Karpas-422 (cell line): ENCODE data around the gene MICAL2. TPM values are rescaled to one million over a fixed set of nuclear protein-coding genes. Genes with fewer than 3 reads are reported as not detected.

Experiments
- DNase-seq: peaks from one replicate; pipeline ENCODE4 v3.0.0-alpha.2; 2015
- H2AFZ ChIP-seq: fragments of 200-600 bp; sonication (generic); 2 replicates; pipeline ENCODE4 v1.6.1; 2014; ENCODE audit warnings: antibody characterized with exemption, low read length, mixed read lengths
- H3K27ac ChIP-seq: fragments of 200-600 bp; sonication (generic); 2 replicates; pipeline ENCODE4 v1.5.1; 2014; ENCODE audit warnings: mild to moderate bottlenecking, low read length, moderate library complexity
- H3K27me3 ChIP-seq: fragments of 200-600 bp; sonication (generic); 2 replicates; pipeline ENCODE4 v1.6.1; 2014; ENCODE audit warnings: low read length, mixed read lengths
- H3K36me3 ChIP-seq: fragments of 200-600 bp; sonication (generic); 2 replicates; pipeline ENCODE4 v1.6.1; 2014; ENCODE audit warnings: low read length, mixed read lengths; ENCODE audit not compliant: insufficient read depth
- H3K4me1 ChIP-seq: fragments of 200-600 bp; sonication (generic); 2 replicates; pipeline ENCODE4 v1.6.1; 2014; ENCODE audit warnings: mild to moderate bottlenecking, low read length, mixed read lengths
- H3K4me2 ChIP-seq: fragments of 200-600 bp; sonication (generic); 2 replicates; pipeline ENCODE4 v1.6.1; 2014; ENCODE audit warnings: low read length, low read depth, mild to moderate bottlenecking; ENCODE audit not compliant: poor library complexity, severe bottlenecking
- H3K4me3 ChIP-seq: fragments of 200-600 bp; sonication (generic); 2 replicates; pipeline ENCODE4 v1.5.1; 2014; ENCODE audit warnings: mild to moderate bottlenecking, antibody characterized with exemption, low read length, mixed read lengths
- H3K79me2 ChIP-seq: fragments of 200-600 bp; sonication (generic); 2 replicates; pipeline ENCODE4 v1.6.1; 2014; ENCODE audit warnings: mild to moderate bottlenecking, low read length, mixed read lengths
- H3K9ac ChIP-seq: fragments of 200-600 bp; sonication (generic); 2 replicates; pipeline ENCODE4 v1.6.0; 2014; ENCODE audit warnings: low read length
- H3K9me2 ChIP-seq: fragments of 200-600 bp; sonication (generic), shearing (Covaris generic); replicated peaks from 2 replicates; pipeline ENCODE4 v1.6.0; 2014; ENCODE audit warnings: mild to moderate bottlenecking, low read length, moderate library complexity; ENCODE audit not compliant: insufficient read depth
- H3K9me3 ChIP-seq: fragments of 300-700, 200-600 bp; sonication (generic); 2 replicates; pipeline ENCODE4 v1.6.1; 2014; ENCODE audit warnings: low read length, mixed read lengths
- H4K20me1 ChIP-seq: fragments of 200-600 bp; sonication (generic); 2 replicates; pipeline ENCODE4 v1.6.1; 2014; ENCODE audit warnings: mild to moderate bottlenecking, antibody characterized with exemption, low read length, low read depth; ENCODE audit not compliant: insufficient read depth
- total RNA-seq: library from RNA; depleted of rRNA; stranded (reverse); fragments of >200 nt; shearing (Covaris generic); gene quantifications from 2 replicates; pipeline ENCODE4 v1.2.3, GENCODE V29; 2014; ENCODE audit warnings: low replicate concordance

Gene MICAL2
- total RNA-seq, 1 experiment from 2014 or later = 0.93 TPM

GRCh38 chr11:12202661-12203310 is 92.4 kb downstream of the MICAL2 start:
- Histone ChIP-seq H3K27me3 (no peaks in the 10 kb centered on the region), H3K4me3 (no peak overlapping the region), H3K9ac (no peak overlapping the region), H3K79me2 (no peaks in the 10 kb centered on the region), H3K27ac (no peak overlapping the region), H2AFZ (no peak overlapping the region), H3K4me1 (peaks cover 10% of the 10 kb centered on the region), H3K9me2 (no peaks in the 10 kb centered on the region), H3K36me3 (no peaks in the 10 kb centered on the region), H3K9me3 (no peaks in the 10 kb centered on the region), H4K20me1 (peaks cover 4% of the 10 kb centered on the region; the same call in 1 of the 2 replicates), H3K4me2 (no peak overlapping the region)
- DNase-seq = no peak

DNA sequence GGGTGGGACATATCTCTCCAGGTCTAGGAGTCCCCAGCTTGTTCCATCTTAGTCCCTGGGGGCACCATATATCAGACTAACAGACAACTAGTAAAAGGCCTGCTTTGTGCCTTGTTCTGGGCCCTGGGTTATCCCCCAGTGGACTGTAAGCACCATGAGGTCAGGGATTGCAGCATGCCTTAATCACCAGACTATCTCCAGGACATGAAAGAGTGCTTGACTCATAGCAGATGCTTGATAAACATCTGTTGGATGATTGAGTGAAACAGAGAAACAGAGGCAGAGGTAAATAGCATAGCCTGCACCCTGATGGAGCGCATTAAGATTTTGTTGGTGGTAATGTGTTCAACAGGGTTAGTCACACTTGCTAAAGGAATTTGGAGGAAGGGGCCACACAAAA is 94.1 kb downstream of the MICAL2 start:
- Histone ChIP-seq H3K27me3 (no peaks in the 10 kb centered on the region), H4K20me1 (peaks cover 1% of the 10 kb centered on the region; the same call in 1 of the 2 replicates), H3K4me3 (no peak overlapping the region), H3K9ac (no peak overlapping the region), H3K27ac (no peak overlapping the region), H3K4me2 (no peak overlapping the region), H3K9me3 (no peaks in the 10 kb centered on the region), H3K9me2 (no peaks in the 10 kb centered on the region), H3K4me1 (peaks cover 5% of the 10 kb centered on the region), H2AFZ (no peak overlapping the region), H3K79me2 (no peaks in the 10 kb centered on the region), H3K36me3 (no peaks in the 10 kb centered on the region)
- DNase-seq = no peak

- no peak for DNase-seq
- H3K9me3 ChIP-seq = no peaks in the 10 kb centered on the region
- no peak overlapping the region for H2AFZ ChIP-seq
- H4K20me1 ChIP-seq = no peaks in the 10 kb centered on the region
- H3K79me2 ChIP-seq = no peaks in the 10 kb centered on the region
- H3K27me3 ChIP-seq = no peaks in the 10 kb centered on the region
- H3K9ac ChIP-seq = no peak overlapping the region
- H3K36me3 ChIP-seq = no peaks in the 10 kb centered on the region
- H3K4me2 ChIP-seq = no peak overlapping the region
- H3K9me2 ChIP-seq = no peaks in the 10 kb centered on the region
- no peaks in the 10 kb centered on the region; the same call in 1 of the 2 replicates for H3K4me1 ChIP-seq
- no peak overlapping the region for H3K27ac ChIP-seq
- H3K4me3 ChIP-seq = no peak overlapping the region
Measured at GRCh38 chr11:12205330-12205729, 94.9 kb downstream of the MICAL2 start.

DNA sequence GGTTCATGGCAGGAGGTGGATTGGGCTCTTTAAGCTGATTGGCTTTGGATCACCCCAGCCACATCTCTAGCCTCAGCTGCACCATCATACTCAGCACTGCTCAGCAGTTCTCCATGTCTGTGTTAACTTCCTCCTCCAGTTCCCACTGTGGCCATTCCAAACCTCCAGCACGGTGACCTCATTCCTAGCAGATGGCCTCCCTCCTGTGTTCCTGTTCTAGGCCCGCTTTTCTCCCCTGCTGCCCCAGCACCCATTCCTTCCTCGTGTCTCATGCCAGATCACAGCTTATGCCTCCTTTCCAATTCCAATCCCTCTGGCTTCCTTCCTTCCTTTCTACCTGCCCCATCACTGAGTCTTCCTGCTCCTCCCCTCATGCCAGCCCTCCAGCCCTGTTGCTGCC is 96.1 kb downstream of the MICAL2 start:
- Histone ChIP-seq H3K9me3 (no peaks in the 10 kb centered on the region), H3K79me2 (no peaks in the 10 kb centered on the region), H3K9ac (no peak overlapping the region), H4K20me1 (no peaks in the 10 kb centered on the region), H3K27ac (no peak overlapping the region), H3K36me3 (no peaks in the 10 kb centered on the region), H3K4me1 (no peaks in the 10 kb centered on the region), H3K9me2 (no peaks in the 10 kb centered on the region), H3K4me2 (no peak overlapping the region), H3K4me3 (no peak overlapping the region), H2AFZ (no peak overlapping the region), H3K27me3 (no peaks in the 10 kb centered on the region)
- DNase-seq = no peak

DNA sequence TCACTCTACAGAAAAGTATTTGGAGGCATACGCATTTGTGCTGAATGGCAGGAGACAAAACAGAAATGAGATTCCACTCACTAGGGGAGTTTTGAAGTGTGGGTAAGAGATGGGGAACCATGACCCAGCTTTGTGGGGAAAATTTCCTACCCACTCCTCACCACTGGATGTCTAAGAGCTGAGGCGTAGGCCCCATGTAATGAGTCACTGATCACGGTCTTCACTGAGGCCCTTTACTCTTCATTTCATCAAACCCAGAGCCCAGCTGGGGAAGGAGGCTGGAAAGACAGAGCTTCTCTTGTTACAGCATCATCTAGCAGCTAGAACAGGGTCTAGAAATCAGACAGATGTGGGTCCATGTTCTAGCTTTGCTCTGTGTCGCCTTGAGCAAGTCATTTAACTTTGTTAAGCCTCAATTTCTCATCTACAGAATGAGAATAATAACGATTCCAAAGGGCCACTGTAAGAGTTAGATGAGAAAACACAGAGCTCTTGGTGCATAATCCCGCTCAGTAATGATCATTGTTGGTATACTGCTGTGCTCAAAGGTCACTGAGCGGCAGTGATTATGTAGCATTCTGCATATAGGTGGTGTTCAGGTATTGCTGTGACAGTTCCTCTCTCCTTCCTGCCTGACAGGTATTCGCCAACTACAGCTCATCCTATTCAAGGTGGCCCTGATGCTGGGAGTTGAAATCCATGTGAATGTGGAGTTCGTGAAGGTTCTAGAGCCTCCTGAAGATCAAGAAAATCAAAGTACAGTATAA is 97.2 kb downstream of the MICAL2 start:
- Histone ChIP-seq H2AFZ (no peak overlapping the region), H3K4me3 (no peak overlapping the region), H3K27me3 (no peaks in the 10 kb centered on the region), H3K4me1 (no peaks in the 10 kb centered on the region), H3K9ac (no peak overlapping the region), H3K79me2 (no peaks in the 10 kb centered on the region), H3K36me3 (no peaks in the 10 kb centered on the region), H4K20me1 (no peaks in the 10 kb centered on the region), H3K4me2 (no peak overlapping the region), H3K9me3 (no peaks in the 10 kb centered on the region), H3K9me2 (no peaks in the 10 kb centered on the region), H3K27ac (no peak overlapping the region)
- no peak for DNase-seq

GRCh38 chr11:12209096-12209495 is 98.7 kb downstream of the MICAL2 start:
- no peaks in the 10 kb centered on the region for H3K9me2 ChIP-seq
- no peaks in the 10 kb centered on the region for H3K79me2 ChIP-seq
- no peak overlapping the region for H3K4me3 ChIP-seq
- H3K36me3 ChIP-seq = no peaks in the 10 kb centered on the region
- no peaks in the 10 kb centered on the region for H4K20me1 ChIP-seq
- H3K4me2 ChIP-seq = no peak overlapping the region
- no peaks in the 10 kb centered on the region for H3K27me3 ChIP-seq
- no peaks in the 10 kb centered on the region for H3K4me1 ChIP-seq
- H2AFZ ChIP-seq = no peak overlapping the region
- DNase-seq = no peak
- H3K9me3 ChIP-seq = no peaks in the 10 kb centered on the region
- H3K27ac ChIP-seq = no peak overlapping the region
- no peak overlapping the region for H3K9ac ChIP-seq

DNA sequence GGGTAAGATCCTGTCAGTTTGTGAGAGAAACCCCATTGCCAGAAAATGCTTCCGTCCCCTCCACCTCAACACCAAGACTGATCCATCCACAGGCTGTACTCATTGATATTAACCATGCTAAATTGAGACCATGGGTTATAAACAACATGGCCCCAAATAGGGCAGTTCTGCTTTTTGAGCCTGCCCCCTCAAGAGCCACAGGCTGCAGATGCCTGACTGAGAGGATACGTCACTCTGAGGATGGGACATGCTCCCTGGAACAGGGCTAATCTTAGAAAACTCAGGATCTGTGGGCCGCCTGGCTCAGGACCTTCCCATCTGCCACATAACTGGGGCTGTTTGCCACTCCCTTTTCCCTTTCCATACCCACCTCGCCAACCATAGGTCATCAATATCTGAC is 99.8 kb downstream of the MICAL2 start:
- H3K9me2 ChIP-seq = no peaks in the 10 kb centered on the region
- H4K20me1 ChIP-seq = no peaks in the 10 kb centered on the region
- H2AFZ ChIP-seq = no peak overlapping the region
- H3K9me3 ChIP-seq = no peaks in the 10 kb centered on the region
- H3K9ac ChIP-seq = no peak overlapping the region
- no peak overlapping the region for H3K4me3 ChIP-seq
- H3K36me3 ChIP-seq = no peaks in the 10 kb centered on the region
- no peaks in the 10 kb centered on the region for H3K27me3 ChIP-seq
- H3K4me2 ChIP-seq = no peak overlapping the region
- H3K79me2 ChIP-seq = no peaks in the 10 kb centered on the region
- no peak overlapping the region for H3K27ac ChIP-seq
- no peak for DNase-seq
- peaks cover 4% of the 10 kb centered on the region for H3K4me1 ChIP-seq

DNA sequence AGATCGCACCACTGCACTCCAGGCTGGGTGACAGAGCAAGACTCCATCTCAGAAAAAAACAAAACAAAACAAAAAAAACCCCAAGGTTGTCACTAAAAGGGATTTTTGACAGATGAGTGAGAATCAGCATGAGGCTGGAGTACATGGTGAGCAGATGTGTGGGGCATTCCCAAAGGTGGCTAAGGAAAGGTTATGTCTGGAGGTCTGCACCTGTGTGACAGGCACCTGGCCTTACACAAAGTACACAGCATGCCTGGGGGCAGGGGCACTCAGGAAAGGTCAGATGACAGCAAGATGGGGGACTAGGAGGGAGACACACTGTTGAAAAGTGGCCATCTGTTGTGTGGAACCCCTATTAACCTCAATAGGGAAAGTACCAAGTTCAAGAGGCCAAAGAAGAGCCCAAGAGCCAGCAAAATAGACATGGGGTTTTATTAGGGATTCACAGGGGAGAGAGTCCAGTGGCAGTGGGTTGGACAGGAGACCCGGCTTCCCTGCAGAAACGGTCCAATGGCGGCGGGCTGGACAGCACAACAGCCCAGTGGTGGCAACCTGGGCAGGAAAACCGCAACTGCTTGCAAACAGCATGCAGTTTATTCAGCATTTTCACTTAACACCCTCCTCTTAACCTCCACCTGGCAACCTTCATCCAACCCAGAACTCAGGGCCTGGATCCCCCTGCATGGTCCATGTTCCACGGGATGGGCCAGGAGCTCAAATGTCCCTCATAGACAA is 101.1 kb downstream of the MICAL2 start:
- Histone ChIP-seq H3K36me3 (no peaks in the 10 kb centered on the region), H3K27ac (no peak overlapping the region), H3K4me2 (no peak overlapping the region), H3K4me3 (no peak overlapping the region), H3K4me1 (peaks cover 9% of the 10 kb centered on the region), H4K20me1 (no peaks in the 10 kb centered on the region), H2AFZ (no peak overlapping the region), H3K9me3 (no peaks in the 10 kb centered on the region), H3K79me2 (no peaks in the 10 kb centered on the region), H3K9me2 (no peaks in the 10 kb centered on the region), H3K9ac (no peak overlapping the region), H3K27me3 (no peaks in the 10 kb centered on the region)
- no peak for DNase-seq
